ENCODE data around the gene ENPEP. TPM values are rescaled to one million over a fixed set of nuclear protein-coding genes. Genes with fewer than 3 reads are reported as not detected.

ENPEP gene
- total RNA-seq, 2 donors from 2014 or later, result 0.78 to 4.0 TPM

GRCh38 chr4:110477836-110478235, 1.9 kb downstream of the ENPEP start:
- no peaks in the 10 kb centered on the region for H3K4me1 ChIP-seq
- H3K4me3 ChIP-seq, result no peak overlapping the region
- TF ChIP-seq CTCF (IDR thresholded peaks at IDR 0.05) (no peak), POLR2A (IDR thresholded peaks at IDR 0.05) (no peak)
- WGBS, 2 donors, result 48 to 54% methylated on average over 1 of the region's 1 CpG
- H3K27ac ChIP-seq, result no peak overlapping the region
- intact Hi-C loops (cut with DNase I), result no loop called here
- no peaks in the 10 kb centered on the region for H3K9me3 ChIP-seq
- H3K27me3 ChIP-seq, result no peaks in the 10 kb centered on the region
- no peaks in the 10 kb centered on the region for H3K36me3 ChIP-seq (replicated peaks in 1 of 2; ENCODE audit: insufficient read depth in 1 of 2, low read depth in 2 of 2)
- ATAC-seq, result no peak
- DNase-seq, result no peak

GRCh38 chr4:110480031-110480549, 4.1 kb downstream of the ENPEP start:
- no peaks in the 10 kb centered on the region for H3K36me3 ChIP-seq (replicated peaks in 1 of 2; ENCODE audit: insufficient read depth in 1 of 2, low read depth in 2 of 2)
- 66 to 69% methylated on average over 8 of the region's 8 CpGs for WGBS, 2 donors
- no peak overlapping the region for H3K4me3 ChIP-seq
- intact Hi-C loops (cut with DNase I), result no loop called here
- TF ChIP-seq POLR2A (IDR thresholded peaks at IDR 0.05) (no peak), CTCF (IDR thresholded peaks at IDR 0.05) (no peak)
- peak; percentile 31 for ATAC-seq
- no peak overlapping the region for H3K27ac ChIP-seq
- H3K27me3 ChIP-seq, result no peaks in the 10 kb centered on the region
- no peaks in the 10 kb centered on the region for H3K9me3 ChIP-seq
- peak in 1 of 4 donors; percentile 12 for DNase-seq
- no peaks in the 10 kb centered on the region for H3K4me1 ChIP-seq

- no peak overlapping the region for H3K27ac ChIP-seq
- no peak for DNase-seq
Observed at GRCh38 chr4:110480746-110481271, 4.9 kb downstream of the ENPEP start.

GRCh38 chr4:110483516-110483915, 7.6 kb downstream of the ENPEP start:
- Histone ChIP-seq H3K4me1 (peaks cover 9% of the 10 kb centered on the region), H3K27ac (no peak overlapping the region), H3K4me3 (no peak overlapping the region), H3K36me3 (replicated peaks in 1 of 2; ENCODE audit: insufficient read depth in 1 of 2, low read depth in 2 of 2) (no peaks in the 10 kb centered on the region), H3K9me3 (no peaks in the 10 kb centered on the region), H3K27me3 (no peaks in the 10 kb centered on the region)
- ATAC-seq (no peak), DNase-seq (no peak)
- intact Hi-C loops (cut with DNase I), result no loop called here
- TF ChIP-seq POLR2A (IDR thresholded peaks at IDR 0.05), result no peak
- no peak for TF ChIP-seq CTCF (IDR thresholded peaks at IDR 0.05)
- WGBS, 2 donors, result 79 to 82% methylated on average over 5 of the region's 5 CpGs

More at GRCh38 chr4:110480746-110481271, 4.9 kb downstream of the ENPEP start:
- H3K36me3 ChIP-seq (replicated peaks in 1 of 2; ENCODE audit: insufficient read depth in 1 of 2, low read depth in 2 of 2), result no peaks in the 10 kb centered on the region
- no peaks in the 10 kb centered on the region for H3K9me3 ChIP-seq
- H3K4me1 ChIP-seq, result no peaks in the 10 kb centered on the region
- no peak overlapping the region for H3K4me3 ChIP-seq
- ATAC-seq, result no peak
- H3K27me3 ChIP-seq, result no peaks in the 10 kb centered on the region
- no peak for TF ChIP-seq CTCF (IDR thresholded peaks at IDR 0.05)
- no peak for TF ChIP-seq POLR2A (IDR thresholded peaks at IDR 0.05)
- intact Hi-C loops (cut with DNase I), result no loop called here
- WGBS, 2 donors, result 75 to 78% methylated on average over 6 of the region's 6 CpGs

GRCh38 chr4:110484029-110484428, 8.1 kb downstream of the ENPEP start:
- no peak overlapping the region for H3K27ac ChIP-seq
- peaks cover 9% of the 10 kb centered on the region for H3K4me1 ChIP-seq
- no peak overlapping the region for H3K4me3 ChIP-seq
- no peaks in the 10 kb centered on the region for H3K9me3 ChIP-seq
- 58 to 91% methylated on average over 2 of the region's 2 CpGs for WGBS, 2 donors
- no peaks in the 10 kb centered on the region for H3K27me3 ChIP-seq
- ATAC-seq (no peak), DNase-seq (no peak)
- intact Hi-C loops (cut with DNase I), result no loop called here
- no peaks in the 10 kb centered on the region for H3K36me3 ChIP-seq (replicated peaks in 1 of 2; ENCODE audit: insufficient read depth in 1 of 2, low read depth in 2 of 2)
- no peak for TF ChIP-seq POLR2A (IDR thresholded peaks at IDR 0.05)
- no peak for TF ChIP-seq CTCF (IDR thresholded peaks at IDR 0.05)
